Measurements from ENCODE around the gene DLX4.
A peak's percentile ranks its signal among the peaks of the same experiment; 100 is the strongest.

Gene DLX4

DNA sequence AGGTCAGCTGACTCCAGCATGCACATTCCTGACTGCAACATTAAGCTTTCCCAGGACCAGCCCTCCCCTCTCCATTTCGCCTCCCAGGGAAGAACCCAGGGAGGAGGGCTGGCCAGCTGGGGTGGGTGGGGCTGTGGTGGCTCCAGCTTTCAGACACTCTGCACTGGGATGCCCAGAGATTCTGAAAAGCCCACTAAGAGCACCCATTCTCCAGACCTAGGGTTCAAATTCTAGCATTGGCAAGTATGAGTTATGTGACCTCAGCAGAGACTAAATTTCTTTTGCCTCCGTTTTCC, 18.2 kb downstream of the DLX4 start:
- peak; percentile 47 for DNase-seq (ENCODE audit: low spot score)

DNA sequence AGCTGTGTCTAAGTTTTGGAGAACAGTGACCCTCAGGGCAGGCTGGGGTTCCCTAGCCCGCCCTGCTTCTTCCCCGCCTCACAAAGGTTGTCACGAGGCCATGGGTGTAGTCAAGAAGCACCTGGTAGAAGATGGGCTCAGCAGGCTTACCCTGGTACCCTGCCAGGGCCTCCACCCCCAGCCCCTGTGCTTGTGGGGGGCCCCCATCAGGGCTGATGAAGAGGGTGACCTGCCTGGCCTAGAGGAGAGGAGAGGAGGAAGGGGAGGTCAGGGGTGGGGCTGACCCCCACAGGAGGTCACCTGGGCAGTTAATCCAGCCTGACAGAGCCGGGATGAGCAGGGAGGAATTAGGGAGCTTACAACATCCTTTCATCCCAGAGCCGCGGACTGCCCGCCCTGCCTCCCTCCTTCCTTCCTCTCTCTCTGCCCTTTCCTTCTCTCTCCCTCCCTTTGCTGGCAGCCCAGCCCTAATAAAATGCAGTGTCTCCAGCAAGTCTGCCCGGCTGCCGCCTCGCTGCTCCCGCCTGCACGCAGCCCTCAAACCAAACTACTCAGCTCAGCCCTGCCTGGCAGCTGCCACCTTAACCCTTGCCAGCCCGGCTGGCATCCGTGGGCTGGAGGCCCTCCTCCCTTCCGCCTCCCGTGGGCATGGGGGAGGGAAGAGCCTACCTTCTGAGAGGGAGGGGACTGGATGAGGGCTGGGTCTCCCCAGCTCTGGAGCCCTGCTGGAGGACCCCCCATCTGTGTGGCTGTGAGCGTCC, 18.9 kb downstream of the DLX4 start:
- peak; percentile 65 for DNase-seq (ENCODE audit: low spot score)

DNA sequence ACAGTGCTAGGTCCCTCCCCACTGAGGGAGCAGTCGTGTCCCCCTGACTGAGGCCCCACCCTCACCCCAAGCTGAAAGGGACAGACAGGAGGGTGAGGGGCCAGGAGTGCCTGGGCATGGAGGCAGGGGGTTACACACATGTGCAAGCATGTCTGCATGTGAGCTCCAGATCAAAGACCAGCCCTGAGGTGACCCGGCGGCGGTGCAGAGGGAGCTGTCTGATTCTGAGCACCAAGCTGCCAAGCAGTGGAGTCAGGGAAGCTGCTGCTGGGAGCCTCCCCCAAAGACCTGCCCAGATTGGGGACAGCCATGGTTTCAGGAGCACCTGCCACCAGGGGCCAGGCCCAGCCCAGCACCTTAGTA, 20.5 kb downstream of the DLX4 start:
- peak; percentile 17 for DNase-seq (ENCODE audit: low spot score)

DNA sequence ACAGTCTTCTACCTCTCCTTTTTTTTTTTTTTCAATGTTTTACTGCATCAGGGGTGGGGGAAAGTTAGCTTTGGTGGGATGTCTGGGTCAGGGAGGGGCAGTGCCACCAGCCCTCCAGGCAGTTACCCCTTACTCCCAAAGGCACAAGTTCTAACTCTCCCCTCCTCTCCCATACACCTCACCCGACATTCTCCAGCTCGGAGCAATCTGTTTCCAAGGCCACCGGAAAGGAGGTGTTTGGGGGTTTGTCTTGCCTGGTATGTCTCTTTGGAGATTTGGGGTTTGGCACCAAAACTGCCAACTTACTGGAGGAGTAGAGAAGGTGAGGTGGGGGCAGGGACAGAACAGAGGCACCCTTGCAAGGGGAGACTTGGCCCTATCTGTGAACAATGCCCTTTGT, 21.3 kb downstream of the DLX4 start:
- DNase-seq (ENCODE audit: low spot score): peak; percentile 3

DNA sequence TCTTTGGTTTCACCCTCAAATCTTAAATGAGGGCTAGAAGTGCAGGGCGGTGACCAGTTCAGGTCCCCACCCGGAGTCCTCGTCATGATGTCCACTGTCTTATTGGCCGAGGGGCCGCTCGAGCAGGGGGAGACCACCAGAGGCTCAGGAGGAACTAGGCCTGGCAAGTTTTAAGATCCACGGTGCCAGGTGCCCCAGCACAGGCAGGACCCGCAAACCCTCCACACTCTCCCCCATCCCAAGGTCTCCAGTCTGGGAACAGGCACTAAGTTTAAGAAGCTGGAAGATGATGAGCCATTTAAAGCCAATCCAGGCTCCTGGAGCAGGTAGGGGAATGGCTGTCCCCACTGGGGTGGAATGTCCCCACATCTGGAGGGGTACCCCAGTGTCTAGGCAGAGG, 21.9 kb downstream of the DLX4 start:
- DNase-seq (ENCODE audit: low spot score): no peak

DNA sequence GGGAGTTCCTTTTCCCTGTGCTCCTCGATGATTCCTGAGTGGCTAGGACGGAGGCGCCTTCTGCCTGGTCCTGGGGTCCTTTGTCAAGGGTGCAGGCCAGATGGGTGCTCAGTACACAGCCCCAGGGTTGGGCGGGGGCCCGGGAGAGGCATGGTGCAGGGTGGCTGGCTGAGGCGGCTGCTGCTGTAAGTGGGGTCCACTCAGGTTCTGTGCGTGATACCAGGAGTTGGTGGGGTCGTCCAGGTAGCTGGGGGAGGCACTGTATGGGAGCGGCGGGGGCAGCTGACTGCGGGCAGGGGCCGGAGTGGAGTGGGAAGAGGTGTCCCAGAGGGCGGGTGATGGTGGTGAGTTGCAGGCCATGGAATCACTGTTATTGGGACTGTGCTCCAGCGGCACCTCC, 22.4 kb downstream of the DLX4 start:
- DNase-seq (ENCODE audit: low spot score): no peak

DNA sequence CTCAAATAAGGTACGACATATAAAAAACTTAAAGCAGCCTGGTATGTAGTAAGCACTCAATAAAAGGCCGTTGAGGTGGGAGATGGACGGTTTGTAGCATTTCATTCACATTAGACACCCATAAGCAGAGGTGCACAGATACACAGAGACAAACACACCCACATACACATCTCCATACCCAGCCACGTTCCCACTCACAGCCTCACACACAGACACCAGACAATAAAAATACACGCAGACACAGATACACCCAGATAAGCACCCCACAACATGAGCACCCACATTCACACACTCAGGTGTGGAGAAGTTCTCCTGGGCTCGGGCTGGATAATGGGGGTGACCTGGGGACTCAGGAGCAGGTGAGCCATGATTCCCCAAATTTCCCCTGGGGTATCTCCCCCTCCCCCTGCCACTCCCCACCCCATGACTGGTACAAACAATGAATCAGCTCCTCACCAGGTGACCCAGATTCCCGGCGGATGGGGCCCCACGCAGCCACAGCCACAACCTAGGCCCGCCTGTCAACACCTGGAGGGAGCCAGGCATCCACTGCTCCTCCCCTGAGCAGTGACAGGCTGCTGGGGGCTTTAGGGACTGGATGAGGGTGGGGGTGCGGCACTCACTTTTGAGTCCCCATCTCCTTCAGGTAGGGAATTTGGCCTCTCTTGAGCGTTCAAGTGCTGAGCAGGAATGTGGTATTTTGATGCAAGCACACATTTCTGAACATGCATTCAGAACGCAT, 23.4 kb downstream of the DLX4 start:
- no peak for DNase-seq (ENCODE audit: low spot score)

DNA sequence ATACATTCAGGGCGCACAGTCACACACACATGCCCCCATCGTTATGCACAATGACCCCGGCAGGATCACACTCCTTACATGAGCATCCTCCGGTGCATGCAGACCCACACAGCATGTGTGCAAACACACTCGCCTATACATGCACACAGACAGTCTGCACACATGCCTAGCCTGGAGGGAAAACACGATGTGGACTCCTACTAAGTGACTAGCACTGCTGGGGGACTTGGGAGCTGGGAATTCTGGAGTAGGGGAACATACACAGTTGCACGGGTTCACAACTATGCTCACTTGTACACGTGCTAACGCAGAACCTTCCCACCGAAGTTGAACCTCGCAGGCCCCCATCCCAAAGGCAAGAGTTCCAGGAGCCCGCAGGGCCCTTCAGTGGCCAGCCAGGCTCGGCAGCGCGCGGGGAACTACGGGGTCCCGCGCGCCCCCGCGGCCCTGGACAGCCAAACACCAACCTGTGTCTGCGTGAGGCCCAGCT, 24.0 kb downstream of the DLX4 start:
- DNase-seq (ENCODE audit: low spot score): peak; percentile 27

DNA sequence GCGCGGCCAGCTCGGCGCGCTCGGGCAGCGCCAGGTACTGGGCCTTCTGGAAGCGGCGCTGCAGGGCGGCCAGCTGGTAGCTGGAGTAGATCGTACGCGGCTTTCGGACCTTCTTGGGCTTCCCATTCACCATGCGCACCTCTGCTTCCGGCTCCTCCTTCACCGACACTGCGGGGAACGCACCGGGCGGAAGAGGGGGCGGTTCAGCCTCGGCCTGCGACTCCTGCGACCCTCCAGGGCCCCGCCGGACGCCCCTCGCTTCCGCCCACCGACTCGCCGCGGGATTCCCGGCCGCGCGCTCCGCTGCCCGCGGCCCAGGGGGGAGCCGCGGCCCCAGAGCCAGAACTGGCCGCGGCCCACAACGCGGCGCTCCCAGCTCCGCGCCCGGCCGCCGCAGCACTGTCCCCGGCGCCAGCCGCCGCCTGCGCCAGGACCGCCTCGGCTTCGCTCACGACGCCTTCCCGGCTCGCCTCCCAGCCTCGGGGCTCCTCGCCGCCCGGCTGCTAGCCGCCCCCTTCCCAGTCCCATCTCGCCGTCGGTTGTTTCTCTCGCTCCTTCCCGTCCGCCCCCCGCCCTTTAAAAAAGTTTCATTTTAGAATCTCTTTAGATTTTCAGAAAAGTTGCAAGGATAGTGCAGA, 24.6 kb downstream of the DLX4 start:
- DNase-seq (ENCODE audit: low spot score): peak; percentile 12

DNA sequence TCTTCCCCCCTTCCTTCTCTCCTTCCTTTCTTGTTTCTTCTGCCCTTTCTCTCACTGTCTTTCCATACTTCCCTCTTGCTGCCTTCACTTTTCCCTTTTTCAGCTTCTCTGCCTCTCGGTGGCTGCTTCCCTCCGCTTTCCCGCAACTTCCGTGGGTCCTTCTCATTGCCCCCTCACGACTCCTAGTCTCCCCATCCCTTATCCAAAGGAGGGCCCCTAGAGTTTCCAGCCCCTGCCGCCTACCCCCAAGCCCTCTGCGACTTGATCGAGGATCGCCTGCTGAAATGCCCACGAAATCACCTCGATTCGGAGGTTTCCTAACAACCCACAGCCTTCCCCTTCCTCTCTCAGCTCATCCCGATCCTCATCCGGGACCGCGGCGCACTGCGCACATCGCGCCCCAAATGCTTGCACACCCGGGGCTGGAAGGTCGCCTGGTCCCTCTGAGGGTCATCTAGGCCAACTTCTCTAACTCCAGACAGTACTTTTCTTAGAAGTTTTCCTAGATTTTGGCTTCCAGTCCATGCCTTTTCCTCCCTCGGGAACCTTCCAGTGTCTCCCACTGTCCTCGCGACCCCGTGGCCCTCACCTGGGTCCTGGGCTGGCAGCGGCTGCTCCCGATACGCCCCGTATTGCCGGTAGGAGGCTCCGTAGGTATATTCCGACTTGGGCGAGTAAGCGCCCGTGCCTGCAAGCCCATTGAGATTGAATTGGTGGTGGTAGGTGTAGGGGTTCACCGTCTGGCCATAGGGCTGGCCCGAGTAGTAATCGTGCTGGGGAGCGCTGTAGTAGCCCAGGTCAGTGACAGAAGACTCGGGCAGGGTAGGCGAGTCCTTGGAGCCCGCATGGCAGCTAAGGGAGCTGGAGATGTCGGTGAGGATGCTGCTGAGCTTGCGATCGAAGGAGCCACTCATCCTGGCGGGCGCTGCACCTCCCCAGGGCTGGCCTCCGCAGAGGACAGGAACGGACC, 25.4 kb downstream of the DLX4 start:
- peak; percentile 16 for DNase-seq (ENCODE audit: low spot score)

DNA sequence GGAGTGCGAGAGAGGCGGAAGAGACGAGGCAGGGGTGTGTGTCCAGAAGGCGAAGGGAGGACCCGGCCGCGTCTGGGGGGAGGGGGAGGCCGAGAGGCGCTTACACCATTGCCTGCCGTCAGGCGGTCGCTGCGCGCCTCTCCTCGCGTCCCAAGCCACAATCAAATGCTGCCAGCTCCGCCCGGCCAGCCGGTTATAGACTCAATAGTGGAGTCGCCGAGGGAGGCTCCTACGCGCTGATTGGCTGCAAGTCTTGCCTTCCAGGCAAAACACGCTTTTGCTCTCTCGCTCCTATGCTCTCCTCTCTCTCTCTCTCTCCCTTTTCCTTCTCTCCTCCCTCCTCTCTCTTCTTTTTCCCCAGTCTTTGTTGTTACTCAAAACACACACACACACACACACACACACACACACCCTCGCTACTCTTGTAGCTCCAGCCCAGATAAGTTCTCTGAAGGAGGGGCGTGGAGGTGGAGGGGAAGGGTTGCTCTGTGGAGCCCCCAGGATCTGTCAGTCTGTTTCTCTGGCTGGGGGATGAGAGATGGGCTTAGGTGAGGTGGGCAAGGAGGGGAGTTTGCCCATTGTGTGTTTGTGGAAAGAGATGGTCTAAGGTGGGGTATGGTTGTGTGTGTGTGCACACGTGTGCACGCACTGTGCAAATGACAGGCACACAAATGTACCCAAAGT, 26.2 kb downstream of the DLX4 start, which contains the start of gene DLX3:
DLX3 (minus strand) TSS at position 170 of the 684 bp plus-strand sequence. CDS start 226 bp downstream, outside the sequence.
- DNase-seq (ENCODE audit: low spot score): peak; percentile 84

DNA sequence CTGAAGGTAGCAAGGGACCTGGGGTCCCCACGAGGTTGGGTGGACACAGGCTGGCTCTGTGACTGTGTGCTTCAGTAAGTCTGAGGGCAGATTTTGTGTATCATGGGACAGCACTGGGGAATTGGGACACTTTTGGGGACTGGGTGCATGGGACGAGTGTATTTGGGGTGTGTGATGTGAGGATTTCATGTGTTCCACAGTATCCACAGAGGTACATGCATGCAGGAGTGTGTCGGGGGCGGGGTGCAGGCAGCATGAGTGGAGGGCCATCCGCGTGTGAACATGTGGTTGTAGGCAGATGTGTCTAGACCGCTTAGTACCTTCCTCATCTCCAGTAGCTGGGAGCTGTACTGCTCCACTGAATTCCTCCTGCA, 27.1 kb downstream of the DLX4 start:
- DNase-seq (ENCODE audit: low spot score): peak; percentile 36

DNA sequence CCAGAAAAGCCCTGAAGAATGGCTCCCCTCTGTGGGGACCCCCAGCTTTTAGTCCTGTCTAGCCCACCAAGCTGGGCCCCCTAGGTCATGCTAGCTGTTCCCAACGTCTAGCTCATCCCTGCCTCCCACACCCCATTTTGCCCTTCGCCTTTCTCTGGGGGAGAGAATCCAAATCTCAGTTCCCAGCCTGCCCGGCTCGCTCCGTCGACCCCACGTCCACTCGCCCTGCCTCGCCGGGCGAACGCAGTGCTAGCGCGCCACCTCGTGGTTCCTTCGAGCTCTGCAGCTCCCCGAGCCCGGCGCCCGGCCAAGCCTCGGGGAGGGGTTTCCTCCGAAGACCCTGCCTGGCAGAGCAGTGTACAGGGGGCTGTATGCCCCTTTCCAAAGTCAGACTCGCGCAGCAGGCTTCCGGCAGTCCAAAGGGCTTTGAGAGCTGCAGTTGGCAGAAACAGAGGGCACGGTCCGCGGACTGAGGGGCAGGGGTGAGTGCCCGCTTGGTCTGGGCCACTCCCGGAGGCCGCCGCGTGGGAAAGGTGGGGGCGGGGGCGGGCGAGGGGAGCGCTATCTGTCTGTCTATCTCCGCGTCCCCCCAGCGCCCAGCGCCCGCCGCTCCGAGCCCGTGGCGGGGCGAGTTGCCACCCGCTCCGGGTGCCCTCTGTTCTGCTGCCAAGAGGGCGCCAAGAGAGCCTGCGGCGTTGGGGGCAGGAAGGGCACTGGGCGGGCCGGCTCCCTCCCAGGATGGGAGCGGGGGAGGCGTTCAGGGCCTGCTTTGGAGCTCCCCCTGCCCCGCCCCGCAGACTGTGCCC, 27.7 kb downstream of the DLX4 start:
- no peak for DNase-seq (ENCODE audit: low spot score)

DNA sequence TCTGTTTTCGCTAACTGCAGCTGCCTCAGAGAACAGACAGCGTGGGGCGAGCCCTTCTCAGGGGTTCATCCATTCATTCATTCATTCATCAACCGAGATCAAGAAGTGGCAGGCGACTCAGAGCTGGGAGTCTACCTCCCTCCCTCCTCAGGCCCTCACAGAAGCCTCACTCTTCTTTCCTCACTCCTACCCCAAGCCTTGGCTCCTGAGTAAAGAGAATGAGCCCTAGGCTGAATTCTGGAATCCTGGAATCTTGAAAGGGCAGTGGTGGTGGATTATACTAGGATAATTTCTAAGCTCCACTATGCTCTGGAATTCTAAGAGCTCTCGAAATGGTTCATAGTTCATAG, 28.3 kb downstream of the DLX4 start:
- DNase-seq (ENCODE audit: low spot score): no peak

DNA sequence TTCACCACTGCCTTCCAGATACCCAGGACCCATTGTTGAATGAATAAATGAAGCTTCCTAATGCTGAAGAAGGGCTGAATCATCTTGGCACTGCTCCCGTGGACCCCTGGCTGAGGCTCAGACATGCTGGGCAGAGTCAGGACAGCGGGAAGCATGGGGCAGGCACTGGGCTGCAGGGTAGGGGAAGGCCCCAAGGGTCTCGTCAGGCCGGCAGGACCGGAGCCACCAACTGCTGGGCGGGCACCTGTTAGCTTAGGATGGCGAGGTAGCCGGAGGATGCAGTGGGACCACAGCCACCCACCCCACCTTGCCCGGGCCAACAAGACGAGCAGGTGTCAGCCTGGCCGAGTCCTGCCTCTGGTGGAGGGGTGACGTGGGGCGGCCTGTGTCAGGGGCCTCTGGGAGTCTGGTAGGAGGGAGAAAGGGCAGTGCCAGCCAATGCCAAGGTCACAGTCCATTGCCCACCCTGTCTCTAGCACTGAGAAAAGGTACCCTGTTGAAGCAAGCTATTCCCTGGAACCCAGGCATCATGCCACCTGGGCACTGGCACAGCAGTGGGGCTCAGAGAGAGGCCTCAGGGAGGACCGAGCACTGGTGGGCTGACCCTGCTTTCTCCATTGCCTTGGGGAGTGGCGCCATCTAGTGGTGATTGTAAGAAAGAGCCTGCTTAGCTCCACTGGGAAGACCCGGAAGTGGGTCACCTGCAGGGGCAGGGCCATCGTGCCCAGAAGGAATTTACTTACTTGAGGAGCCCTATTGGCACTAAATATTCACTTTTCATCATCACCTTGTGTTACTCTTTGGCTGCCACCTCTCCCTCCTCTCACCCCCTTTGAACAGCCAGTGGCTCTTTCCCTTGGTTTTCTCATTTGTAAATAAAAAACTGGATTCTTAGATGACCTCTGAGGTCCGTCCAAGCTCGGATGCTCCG, 29.0 kb downstream of the DLX4 start:
- DNase-seq (ENCODE audit: low spot score): peak; percentile 92

DNA sequence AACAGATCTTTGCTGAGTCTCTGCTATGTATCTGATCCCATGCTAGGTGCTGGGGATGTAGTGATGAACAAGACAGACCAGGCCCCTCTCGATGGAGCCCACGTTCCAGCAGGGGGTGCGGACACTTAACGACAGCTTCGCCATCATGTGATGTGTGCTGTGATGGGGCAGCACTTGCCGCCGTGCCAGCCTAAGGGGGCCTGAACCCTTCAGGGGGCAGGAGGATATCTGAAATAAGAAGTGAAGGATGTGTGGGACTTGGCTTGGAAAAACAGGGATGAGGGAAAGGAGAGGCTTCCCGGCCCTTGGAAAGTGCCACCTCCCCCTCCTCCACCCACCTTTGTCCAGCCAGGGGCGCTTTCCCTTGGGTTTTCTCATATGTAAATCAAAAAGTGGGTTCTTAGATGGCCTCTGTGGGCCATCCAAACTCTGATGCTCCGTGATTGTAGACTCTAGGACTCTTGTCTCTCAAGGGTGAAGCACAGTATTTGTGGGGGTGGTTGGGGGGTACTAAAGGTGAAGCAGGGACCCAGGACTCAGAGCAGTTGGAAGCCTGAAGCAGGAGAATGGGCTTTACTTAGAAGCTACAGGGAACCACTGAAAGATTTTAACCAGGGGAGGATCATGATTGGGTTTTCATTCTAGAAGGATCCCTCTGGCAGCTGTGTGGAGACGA, 30.0 kb downstream of the DLX4 start:
- no peak for DNase-seq (ENCODE audit: low spot score)

DNA sequence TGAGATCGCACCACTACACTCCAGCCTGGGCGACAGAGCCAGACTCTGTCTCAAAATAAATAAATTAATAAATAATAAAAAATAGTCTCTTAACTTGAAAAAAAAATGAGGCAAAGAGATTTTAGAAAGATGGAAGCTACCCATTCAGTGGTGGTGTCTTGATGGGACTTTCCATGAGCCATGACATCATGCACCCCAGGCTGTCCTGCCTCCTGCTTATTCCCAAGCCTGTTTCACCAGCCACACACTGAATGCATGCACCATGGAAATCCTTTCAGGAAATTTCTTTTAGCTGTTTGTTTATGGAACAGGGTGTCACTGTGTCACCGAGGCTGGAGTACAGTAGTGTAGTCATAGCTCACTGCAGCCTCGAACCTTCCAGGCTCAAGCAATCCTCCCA, 34.9 kb downstream of the DLX4 start:
- DNase-seq (ENCODE audit: low spot score): no peak

DNA sequence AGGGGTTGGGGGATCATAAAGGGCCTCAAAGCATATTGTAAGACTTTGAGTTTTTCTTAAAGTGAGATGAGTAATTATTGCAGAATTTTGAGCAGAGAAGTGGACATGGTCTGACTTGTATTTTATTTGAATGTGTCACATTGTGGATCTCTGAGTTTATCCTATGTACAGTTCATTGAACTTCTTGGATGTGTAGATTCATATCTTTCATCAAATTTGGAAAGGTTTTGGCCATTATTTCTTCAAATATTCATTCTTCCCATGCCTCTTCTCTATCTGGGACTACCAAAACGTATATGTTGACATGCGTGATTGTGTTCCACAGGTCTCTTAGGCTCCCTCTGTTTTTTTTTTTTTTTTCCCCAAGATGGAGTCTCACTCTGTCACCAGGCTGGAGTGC, 40.3 kb downstream of the DLX4 start:
- DNase-seq (ENCODE audit: low spot score): no peak

DNA sequence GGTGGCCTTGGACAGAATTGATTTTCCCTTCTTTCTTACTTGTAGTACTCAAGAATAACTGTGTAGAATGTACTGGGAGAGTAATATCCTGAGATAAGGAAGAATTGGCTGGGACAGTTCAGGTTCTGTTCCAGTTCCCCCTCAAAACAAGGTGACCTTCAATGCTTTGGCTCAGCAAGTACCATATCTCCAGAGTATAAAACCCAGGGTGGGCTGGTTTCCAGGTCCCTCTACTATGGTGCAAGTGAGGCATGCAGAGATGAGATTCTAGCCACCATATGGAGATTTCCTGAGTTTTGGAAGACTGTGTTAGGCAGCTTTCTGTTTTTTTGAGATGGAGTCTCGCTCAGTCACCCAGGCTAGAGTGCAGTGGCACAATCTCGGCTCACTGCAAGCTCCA, 44.1 kb downstream of the DLX4 start:
- no peak for DNase-seq (ENCODE audit: low spot score)
